ENCODE measurements around the gene ARHGEF1. TPM values are rescaled to one million over a fixed set of nuclear protein-coding genes. Genes with fewer than 3 reads are reported as not detected.
"Not testable (repeated sequence)": the region's sequence is repeated elsewhere in the genome, so short reads cannot be mapped to it uniquely, and the experiment has no call there.

The ARHGEF1 gene
- total RNA-seq, 3 donors from 2014 or later (not counting 1 experiment from before 2014, with no cell fraction given), result 1,177 to 1,409 (median 1,354) TPM

DNA sequence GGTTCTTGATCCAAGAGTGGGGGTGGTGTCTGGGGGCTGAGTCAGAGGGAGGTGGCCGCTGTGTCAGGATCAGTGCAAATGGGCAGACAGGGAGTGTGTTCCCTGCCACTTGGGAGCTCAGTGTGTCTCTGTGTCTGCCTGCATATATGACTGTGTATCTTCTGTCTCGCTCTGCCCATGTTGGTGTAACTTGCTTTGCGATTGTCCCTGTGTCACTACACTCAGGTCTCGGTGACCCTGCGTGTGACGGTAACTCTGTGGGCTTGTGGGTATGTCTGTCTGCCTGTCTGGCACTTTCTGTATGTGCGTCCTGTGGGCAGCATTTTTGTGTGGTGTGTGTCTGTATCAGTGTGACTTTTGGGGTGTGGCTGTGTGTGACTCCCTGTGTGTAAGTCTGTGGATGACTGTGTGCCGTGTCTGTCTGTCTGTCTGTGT lies 53.4 kb downstream of the ARHGEF1 start:
- TF ChIP-seq, protein P1, sequence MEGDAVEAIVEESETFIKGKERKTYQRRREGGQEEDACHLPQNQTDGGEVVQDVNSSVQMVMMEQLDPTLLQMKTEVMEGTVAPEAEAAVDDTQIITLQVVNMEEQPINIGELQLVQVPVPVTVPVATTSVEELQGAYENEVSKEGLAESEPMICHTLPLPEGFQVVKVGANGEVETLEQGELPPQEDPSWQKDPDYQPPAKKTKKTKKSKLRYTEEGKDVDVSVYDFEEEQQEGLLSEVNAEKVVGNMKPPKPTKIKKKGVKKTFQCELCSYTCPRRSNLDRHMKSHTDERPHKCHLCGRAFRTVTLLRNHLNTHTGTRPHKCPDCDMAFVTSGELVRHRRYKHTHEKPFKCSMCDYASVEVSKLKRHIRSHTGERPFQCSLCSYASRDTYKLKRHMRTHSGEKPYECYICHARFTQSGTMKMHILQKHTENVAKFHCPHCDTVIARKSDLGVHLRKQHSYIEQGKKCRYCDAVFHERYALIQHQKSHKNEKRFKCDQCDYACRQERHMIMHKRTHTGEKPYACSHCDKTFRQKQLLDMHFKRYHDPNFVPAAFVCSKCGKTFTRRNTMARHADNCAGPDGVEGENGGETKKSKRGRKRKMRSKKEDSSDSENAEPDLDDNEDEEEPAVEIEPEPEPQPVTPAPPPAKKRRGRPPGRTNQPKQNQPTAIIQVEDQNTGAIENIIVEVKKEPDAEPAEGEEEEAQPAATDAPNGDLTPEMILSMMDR (IDR thresholded peaks at IDR 0.05), result no peak
- peak; percentile 61 to 79 (median 76) for ATAC-seq
- H3K9me3 ChIP-seq (ENCODE audit: control insufficient read depth, insufficient read depth, low read length), result no peaks in the 10 kb centered on the region
- Mint-ChIP-seq H3K9me3 (no peaks in the 10 kb centered on the region), H3K4me3 (no peak overlapping the region), H3K4me1 (peaks cover 31 to 63% of the 10 kb centered on the region in 2 donors), H3K36me3 (no peaks in the 10 kb centered on the region), H3K27ac (peak overlapping the region; percentile 42 to 92), H3K27me3 (ENCODE audit: low read depth in 2 of 2) (peaks cover 16 to 30% of the 10 kb centered on the region in 2 donors)
- intact Hi-C loops (cut with micrococcal nuclease), result loop anchor here (1.0 kb wide), 1 partner anchor 9 kb away; no protein-coding TSS in a partner anchor
- no peak overlapping the region for H3K27ac ChIP-seq (ENCODE audit: low read length)
- peaks cover 53% of the 10 kb centered on the region for H3K4me1 ChIP-seq (ENCODE audit: control insufficient read depth, insufficient read depth, low read length)
- H3K36me3 ChIP-seq (ENCODE audit: control insufficient read depth, insufficient read depth, low read length), result no peaks in the 10 kb centered on the region
- peak in 1 of 2 donors; percentile 83 for DNase-seq
- 56% methylated on average over 8 of the region's 8 CpGs for WGBS (ENCODE audit: insufficient coverage)
- no peak overlapping the region for H3K4me3 ChIP-seq (ENCODE audit: low read length)
- H3K27me3 ChIP-seq (ENCODE audit: control insufficient read depth, insufficient read depth, low read length), result peaks cover 16% of the 10 kb centered on the region

DNA sequence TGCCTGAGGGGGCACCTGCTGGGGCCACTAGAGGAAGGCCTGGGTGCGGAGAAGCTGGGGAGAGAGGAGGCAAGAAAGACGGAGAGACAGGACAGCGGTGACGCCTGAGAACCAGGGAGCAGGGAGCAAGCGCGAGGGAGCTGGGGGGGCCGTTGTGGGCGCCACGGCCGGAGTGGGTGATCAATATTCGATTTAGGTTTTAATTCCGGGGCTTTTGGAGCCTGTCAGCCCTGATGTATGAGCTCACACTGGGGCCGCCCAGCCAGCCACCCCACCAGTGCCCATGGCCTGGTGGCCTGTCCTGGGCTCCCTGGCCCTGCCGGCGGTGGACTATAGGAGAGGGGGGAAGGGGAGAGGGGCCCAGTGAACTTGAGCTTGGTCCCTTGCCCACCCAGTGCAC lies 54.0 kb downstream of the ARHGEF1 start:
- H3K36me3 Mint-ChIP-seq, result no peaks in the 10 kb centered on the region
- Histone ChIP-seq H3K27ac (ENCODE audit: low read length) (no peak overlapping the region), H3K27me3 (ENCODE audit: control insufficient read depth, insufficient read depth, low read length) (peaks cover 16% of the 10 kb centered on the region), H3K4me1 (ENCODE audit: control insufficient read depth, insufficient read depth, low read length) (peaks cover 54% of the 10 kb centered on the region), H3K9me3 (ENCODE audit: control insufficient read depth, insufficient read depth, low read length) (no peaks in the 10 kb centered on the region), H3K4me3 (ENCODE audit: low read length) (no peak overlapping the region), H3K36me3 (ENCODE audit: control insufficient read depth, insufficient read depth, low read length) (no peaks in the 10 kb centered on the region)
- DNase-seq (no peak), ATAC-seq (no peak)
- peak overlapping the region; percentile 42 to 92 for H3K27ac Mint-ChIP-seq
- peaks cover 20 to 34% of the 10 kb centered on the region in 2 donors for H3K27me3 Mint-ChIP-seq (ENCODE audit: low read depth in 2 of 2)
- no peak overlapping the region for H3K4me3 Mint-ChIP-seq
- H3K9me3 Mint-ChIP-seq, result no peaks in the 10 kb centered on the region
- TF ChIP-seq, protein P1 (IDR thresholded peaks at IDR 0.05), result no peak
- 92% methylated on average over 15 of the region's 15 CpGs for WGBS (ENCODE audit: insufficient coverage)
- H3K4me1 Mint-ChIP-seq, result peaks cover 35 to 67% of the 10 kb centered on the region in 2 donors
- intact Hi-C loops (cut with micrococcal nuclease), result loop anchor here (1.0 kb wide), 1 partner anchor 8 kb away; no protein-coding TSS in a partner anchor

DNA sequence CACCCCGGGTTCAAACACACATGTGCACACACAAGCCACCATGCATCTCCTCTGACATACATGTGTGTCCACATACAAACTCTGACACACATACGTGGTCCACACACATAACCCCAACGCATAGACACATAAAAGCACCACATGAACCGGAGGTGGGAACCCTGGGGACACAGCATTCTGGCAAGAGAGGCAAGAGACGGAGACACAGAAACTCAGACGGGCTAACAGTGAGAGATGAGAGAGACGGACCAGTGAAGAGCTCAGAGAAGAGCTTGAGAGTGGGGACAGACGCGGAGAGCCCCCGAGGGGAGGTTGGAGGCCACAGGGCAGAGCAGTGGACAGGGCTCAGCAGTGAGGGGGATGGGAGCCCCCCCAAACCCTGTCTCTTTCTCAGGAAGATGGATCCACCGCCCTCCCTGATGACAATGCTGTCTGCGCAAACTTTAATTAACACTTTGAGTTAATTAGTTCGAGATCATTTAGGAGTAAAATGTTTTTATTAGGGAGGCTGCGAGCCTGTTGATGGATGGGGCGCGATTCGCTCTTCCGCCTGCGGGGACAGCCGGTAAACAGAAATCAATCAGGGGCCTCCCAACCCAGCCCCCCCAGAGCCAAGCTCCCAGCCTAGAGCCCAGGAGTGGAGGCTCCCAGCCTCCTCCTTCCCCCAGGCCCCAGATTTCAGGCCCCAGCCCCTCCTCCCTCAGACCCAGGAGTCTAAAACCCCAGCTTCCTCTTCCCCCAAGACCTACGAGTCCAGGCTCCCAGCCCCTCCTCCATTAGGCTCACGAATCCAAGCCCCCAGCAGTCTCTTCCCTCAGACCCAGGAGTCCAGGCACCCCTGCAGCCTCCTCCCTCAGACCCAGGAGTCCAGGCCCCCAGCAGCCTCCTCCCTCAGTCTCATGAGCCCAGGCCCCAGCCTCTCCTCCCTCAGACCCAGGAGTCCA lies 54.8 kb downstream of the ARHGEF1 start:
- H3K27me3 Mint-ChIP-seq (ENCODE audit: low read depth in 2 of 2), result peaks cover 23 to 34% of the 10 kb centered on the region in 2 donors
- H3K4me1 Mint-ChIP-seq, result peaks cover 35 to 65% of the 10 kb centered on the region in 2 donors
- intact Hi-C loops (cut with micrococcal nuclease), result no loop called here
- 76% methylated on average over 19 of the region's 22 CpGs for WGBS (ENCODE audit: insufficient coverage)
- Histone ChIP-seq H3K27ac (ENCODE audit: low read length) (no peak overlapping the region), H3K9me3 (ENCODE audit: control insufficient read depth, insufficient read depth, low read length) (no peaks in the 10 kb centered on the region), H3K27me3 (ENCODE audit: control insufficient read depth, insufficient read depth, low read length) (peaks cover 16% of the 10 kb centered on the region), H3K4me3 (ENCODE audit: low read length) (no peak overlapping the region), H3K4me1 (ENCODE audit: control insufficient read depth, insufficient read depth, low read length) (peaks cover 54% of the 10 kb centered on the region), H3K36me3 (ENCODE audit: control insufficient read depth, insufficient read depth, low read length) (no peaks in the 10 kb centered on the region)
- no peaks in the 10 kb centered on the region for H3K36me3 Mint-ChIP-seq
- no peaks in the 10 kb centered on the region for H3K9me3 Mint-ChIP-seq
- TF ChIP-seq, protein P1 (IDR thresholded peaks at IDR 0.05), result no peak
- peak overlapping the region; percentile 3 for H3K4me3 Mint-ChIP-seq
- ATAC-seq (no peak), DNase-seq (no peak)
- peak overlapping the region in 1 of 2 donors; percentile 92 for H3K27ac Mint-ChIP-seq

DNA sequence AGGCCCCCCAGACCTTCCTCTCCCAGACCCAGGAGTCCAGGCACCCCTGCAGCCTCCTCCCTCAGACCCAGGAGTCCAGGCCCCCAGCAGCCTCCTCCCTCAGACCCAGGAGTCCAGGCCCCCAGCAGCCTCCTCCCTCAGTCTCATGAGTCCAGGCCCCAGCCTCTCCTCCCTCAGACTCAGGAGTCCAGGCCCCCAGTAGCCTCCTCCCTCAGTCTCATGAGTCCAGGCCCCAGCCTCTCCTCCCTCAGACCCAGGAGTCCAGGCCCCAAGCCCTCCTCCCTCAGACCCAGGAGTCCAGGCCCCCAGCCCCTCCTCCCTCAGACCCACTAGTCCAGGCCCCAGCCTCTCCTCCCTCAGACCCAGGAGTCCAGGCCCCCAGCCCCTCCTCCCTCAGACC lies 56.2 kb downstream of the ARHGEF1 start:
- H3K27ac ChIP-seq (ENCODE audit: low read length); H3K4me3 Mint-ChIP-seq; H3K9me3 ChIP-seq (ENCODE audit: control insufficient read depth, insufficient read depth, low read length); ATAC-seq; H3K36me3 ChIP-seq (ENCODE audit: control insufficient read depth, insufficient read depth, low read length); intact Hi-C loops (cut with micrococcal nuclease); H3K9me3 Mint-ChIP-seq; DNase-seq; H3K36me3 Mint-ChIP-seq; H3K4me3 ChIP-seq (ENCODE audit: low read length): not testable (repeated sequence)
- Histone ChIP-seq H3K4me1 (ENCODE audit: control insufficient read depth, insufficient read depth, low read length) (peaks cover 54% of the 10 kb centered on the region), H3K27me3 (ENCODE audit: control insufficient read depth, insufficient read depth, low read length) (peaks cover 16% of the 10 kb centered on the region)
- Mint-ChIP-seq H3K27ac (peak overlapping the region in 1 of 2 donors; percentile 69), H3K4me1 (peaks cover 28 to 59% of the 10 kb centered on the region in 2 donors), H3K27me3 (ENCODE audit: low read depth in 2 of 2) (peaks cover 27 to 35% of the 10 kb centered on the region in 2 donors)

Data from natural killer cell (primary cell).